ENCODE measurements around the gene FBXL17.

The FBXL17 gene

GRCh38 chr5:107885601-107886000 is 496.3 kb downstream of the FBXL17 start:
- DNase-seq = no peak

DNA sequence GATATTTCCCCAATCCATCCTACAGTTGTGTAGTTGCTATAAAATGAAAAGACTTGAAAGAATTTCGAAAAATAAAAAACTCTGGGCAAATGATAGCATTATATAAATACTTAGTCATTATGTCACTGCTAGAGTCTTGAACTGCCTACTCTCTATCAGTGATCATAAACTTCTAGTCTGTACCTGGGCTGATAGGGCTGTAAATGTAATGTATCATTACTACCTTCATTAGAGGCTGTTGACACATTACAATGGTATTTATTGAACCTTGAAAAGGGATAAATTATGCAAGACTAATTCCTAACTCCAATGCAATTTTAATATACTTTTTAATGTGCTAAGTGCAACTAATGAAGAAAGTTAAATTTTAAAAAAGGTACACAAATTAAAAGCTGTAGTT is 497.0 kb downstream of the FBXL17 start:
- DNase-seq = no peak

DNA sequence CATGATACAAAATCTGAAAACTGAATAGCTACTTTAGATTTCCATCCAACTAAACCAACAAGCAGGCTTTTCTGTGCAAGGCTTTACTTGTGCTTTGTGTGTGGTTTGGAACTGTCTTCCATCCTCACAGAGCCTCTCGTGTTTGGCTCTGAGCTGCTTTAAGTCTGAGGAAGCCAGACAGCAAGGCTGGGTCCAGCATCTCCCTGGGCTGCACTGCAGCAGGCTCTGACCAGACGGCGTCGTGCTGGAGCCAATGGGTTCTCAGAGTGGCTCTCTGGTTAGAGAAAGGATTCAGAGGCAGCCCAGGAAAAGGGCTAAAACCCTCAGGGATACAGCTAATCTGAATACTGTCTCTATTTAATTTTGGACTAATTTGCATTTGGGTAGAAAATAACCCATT is 503.2 kb downstream of the FBXL17 start:
- no peak for DNase-seq

DNA sequence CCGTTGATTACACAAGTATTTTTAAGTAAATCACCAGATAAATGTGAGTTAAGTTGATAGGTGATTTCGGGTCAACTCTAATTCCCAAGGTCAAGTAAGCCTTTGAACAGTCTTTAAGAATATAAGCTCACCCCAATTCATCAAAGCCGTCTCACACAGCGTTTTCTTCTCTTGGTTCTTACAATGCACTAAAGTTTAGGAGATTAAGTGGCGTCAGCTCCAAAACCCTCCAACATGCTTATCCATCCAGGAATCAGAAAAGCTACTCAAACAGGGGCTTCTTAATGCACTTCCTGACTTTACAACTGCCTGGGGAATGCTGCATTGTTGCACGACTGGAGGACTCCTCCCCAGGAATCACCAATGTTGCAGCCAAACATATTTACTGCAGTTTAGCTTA is 505.0 kb downstream of the FBXL17 start:
- no peak for DNase-seq

DNA sequence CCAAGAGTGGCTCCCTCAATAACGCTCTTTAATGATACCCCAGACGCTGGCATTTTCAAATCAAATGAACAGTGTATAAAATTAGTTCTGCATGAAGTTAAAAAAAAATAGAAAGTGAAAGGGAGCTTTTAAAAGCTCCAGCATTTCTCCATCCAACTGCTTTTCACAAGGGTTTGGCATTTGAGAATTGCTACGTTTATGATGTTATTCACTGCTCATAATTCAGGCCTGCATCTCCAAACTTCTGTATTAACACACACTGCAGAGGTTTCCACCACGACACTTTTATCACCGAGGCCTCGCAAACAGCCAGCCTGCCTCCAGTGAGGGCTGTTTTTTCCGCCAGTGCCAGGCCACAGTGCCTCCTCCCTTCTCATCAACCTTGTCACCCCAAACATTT is 505.6 kb downstream of the FBXL17 start:
- DNase-seq = no peak

- DNase-seq = no peak
Observed at GRCh38 chr5:107875833-107876232, 506.1 kb downstream of the FBXL17 start.

DNA sequence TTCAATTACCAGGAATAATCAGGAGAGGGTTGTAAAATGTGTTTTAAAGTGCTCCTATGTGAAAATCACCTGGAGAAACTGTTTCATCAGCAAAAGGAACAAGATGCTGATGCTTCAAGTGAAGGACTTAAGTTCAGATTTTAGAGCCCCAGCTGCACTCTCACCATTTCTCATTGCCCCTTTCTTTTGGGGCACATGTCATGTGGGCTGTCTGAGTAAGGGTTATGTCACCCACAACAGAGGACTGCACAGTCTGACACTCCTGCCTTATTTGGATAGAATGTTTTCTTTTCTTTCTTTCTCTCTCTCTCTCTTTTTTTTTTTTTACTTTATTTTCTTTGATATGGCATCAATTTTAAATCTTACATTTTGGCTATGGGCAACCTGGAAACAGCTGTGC is 507.1 kb downstream of the FBXL17 start:
- no peak for DNase-seq

GRCh38 chr5:107873877-107874276 is 508.0 kb downstream of the FBXL17 start:
- DNase-seq = no peak

- DNase-seq = no peak
Observed at GRCh38 chr5:107871023-107871422, 510.9 kb downstream of the FBXL17 start.

GRCh38 chr5:107869438-107870115 is 512.3 kb downstream of the FBXL17 start:
- DNase-seq = no peak

- DNase-seq = no peak
Observed at GRCh38 chr5:107868650-107869409, 513.1 kb downstream of the FBXL17 start.

GRCh38 chr5:107867266-107867665 is 514.6 kb downstream of the FBXL17 start:
- no peak for DNase-seq

DNA sequence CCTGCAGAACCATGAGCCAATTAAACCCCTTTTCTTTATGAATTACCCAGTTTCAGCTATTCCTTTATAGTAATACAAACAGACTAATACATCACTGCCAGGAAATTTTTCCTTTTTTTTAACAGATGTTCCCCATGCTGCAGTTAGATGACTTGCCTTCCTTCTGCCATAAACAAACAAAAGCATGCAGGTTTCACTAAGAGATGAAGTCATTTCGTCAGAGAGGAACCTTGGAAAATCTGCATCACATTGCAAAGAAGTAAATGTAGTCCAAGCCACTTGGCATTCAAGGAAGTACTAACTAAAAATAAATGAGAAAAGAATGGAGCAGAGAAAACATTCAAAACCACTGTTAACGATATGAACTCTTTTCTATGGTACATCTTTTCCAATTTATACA is 517.1 kb downstream of the FBXL17 start:
- no peak for DNase-seq

DNA sequence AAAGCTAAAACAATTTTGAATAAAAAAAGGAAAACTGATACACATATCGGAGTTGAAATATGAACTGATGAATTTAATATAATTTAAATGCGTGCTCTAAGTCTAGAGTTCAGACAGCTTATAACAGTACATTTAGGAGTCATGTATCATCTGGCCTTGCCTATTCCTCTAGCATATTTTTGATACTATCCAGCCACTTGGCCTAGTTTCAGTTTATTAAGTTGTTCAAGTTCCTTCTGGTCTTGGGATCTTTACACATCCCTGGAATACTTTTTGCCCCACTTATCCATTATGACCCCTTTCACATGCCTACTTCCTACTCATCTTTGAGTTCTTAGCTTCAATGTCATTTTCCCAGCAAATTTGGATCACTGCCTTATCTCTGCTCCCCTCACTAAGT is 518.8 kb downstream of the FBXL17 start:
- no peak for DNase-seq

DNA sequence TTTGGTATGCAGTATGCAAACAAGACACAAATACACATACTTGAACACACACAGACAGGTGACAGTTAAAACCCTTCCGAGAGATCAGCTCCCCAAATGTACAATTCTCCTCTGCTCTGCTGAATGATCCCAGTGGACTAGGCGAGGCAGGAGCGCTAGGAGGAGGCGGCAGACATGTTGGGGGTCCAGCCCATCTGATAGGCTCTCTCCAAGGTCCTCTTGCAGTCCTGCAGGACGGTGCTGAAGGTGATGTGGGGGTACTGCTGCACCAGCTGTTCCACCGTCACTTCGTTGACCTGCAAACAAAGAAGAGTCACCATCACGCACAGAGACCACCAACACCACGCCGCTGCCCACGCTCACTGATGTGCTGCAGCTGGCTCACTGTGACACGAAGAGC is 520.3 kb downstream of the FBXL17 start:
- no peak for DNase-seq

DNA sequence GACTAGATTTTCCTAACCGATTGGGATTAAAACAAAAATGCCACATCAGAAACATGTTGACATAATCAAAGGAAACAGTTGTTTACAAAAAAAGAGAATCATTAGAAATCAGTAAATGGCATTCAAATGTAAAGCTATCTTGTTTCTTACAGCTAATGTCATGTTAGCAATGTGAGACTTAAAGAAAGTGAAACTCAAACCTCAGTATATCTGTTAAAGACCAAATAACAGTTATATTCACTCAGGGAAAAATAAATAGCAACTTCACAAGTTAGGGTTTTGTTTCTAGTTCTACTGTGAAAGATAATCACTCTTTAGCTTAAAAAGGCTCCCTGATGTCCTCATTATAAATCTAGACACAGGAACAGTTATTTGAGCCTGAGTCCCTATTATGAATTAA is 521.9 kb downstream of the FBXL17 start:
- no peak for DNase-seq

DNA sequence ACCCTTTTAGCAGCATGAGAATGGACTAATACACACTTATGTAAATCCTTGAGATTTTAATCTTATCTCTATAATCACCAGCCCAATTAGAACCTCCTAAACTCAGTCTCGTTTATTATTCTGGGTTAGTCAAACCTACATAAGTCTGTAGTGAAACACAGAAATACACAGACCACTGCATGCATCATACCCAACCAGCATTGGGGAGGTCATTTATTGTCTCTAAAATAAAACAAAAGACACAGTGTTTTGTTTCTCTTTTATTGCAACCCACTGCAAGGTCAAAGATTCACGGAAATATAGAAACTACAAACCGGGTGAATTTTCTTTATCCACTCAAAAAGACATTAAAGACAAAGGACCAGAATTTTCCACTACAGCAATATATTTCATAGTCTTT is 523.1 kb downstream of the FBXL17 start:
- DNase-seq = no peak

- DNase-seq = no peak
Observed at GRCh38 chr5:107858324-107858723, 523.6 kb downstream of the FBXL17 start.

DNA sequence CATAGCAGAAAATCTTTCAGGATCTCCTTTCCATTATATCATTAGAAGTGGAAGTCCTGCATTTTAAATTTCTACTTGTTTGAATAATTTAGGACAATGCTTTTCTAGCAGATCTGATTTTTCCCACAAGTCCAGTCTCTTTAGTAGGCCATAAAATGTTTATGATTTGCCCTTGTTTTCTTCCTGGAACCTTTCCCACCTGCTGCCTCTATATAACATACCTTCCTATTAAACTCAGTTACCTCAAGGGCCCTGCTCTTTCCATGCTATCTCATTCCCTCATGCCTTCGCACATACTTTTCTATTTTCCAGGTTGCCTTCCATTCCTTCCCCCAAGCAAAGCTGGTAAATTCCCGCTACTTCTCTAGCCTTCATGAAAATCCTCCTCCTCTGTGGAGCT is 524.1 kb downstream of the FBXL17 start:
- no peak for DNase-seq

GRCh38 chr5:107855171-107855570 is 526.7 kb downstream of the FBXL17 start:
- no peak for DNase-seq

GRCh38 chr5:107853696-107854095 is 528.2 kb downstream of the FBXL17 start:
- no peak for DNase-seq

DNA sequence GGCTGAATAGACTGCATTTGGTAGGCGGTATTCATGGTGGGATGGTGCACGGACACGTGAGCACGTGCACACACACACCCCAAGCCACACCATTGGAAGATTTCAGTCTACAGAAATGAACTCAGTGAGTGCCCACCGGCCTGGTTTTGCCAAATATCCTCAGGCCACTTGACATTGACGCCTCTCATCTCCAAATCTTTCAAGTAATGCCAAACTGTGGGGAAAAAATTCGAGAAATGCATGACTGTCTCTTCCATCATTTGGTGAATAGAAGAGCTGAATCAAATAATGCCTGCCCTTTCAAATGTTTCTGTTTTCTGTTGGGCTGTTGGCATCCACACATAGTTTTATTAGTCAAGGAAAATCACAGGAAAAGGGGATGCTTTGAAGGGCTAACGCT is 528.9 kb downstream of the FBXL17 start:
- DNase-seq = no peak

DNA sequence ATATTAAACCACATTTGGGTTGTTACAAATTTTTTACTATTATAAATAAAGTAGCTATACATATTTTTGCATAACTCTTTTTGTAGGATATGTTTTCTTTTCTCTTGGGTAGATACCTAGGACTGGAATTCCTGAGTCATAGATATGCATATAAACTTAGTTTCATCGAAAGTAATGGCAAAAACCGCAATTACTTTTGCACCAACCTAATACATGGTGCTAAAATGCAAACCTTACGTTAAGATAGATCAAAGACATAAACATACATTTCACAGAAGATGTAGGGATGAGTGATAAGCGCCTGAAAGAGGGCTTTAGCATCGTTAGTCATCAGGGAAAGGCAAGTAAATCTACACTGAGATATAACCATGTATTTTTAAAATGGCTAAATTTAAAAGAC is 532.8 kb downstream of the FBXL17 start:
- DNase-seq = no peak

DNA sequence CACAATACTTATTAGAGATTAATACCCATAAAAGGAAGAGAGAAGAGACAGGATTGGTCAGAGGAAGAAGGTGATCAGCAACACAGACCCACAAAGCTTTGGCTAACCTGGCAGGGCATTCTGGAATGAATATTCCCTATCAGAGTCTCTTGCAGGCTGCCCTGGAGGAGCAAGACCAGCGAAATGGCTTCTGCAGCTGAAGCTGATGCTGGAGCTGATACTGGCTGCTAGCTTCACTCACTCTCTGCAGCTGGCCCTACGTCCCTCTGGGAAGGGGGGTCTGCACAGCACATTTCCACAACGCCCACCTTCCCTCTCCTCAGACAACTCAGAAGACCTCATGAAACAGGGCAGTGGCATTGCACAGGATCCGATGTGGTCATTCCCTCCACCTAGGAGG is 541.3 kb downstream of the FBXL17 start:
- DNase-seq = no peak

- no peak for DNase-seq
Observed at GRCh38 chr5:107840161-107840560, 541.7 kb downstream of the FBXL17 start.
